H1 (cell line): ENCODE measurements around the gene RPRML.

Source experiments
- CEBPB ChIP-seq: IDR thresholded peaks from 2 replicates; pipeline ENCODE4 v1.6.1; 2012; ENCODE audit warnings: low read depth, low read length
- POLR2AphosphoS5 ChIP-seq: IDR thresholded peaks from 2 replicates; pipeline ENCODE4 v1.6.1; 2011; ENCODE audit warnings: low read depth, low read length
- YY1 ChIP-seq: IDR thresholded peaks from 2 replicates; pipeline ENCODE4 v1.6.1; 2011; ENCODE audit warnings: low read depth, mild to moderate bottlenecking, low read length
- TF ChIP-seq, protein P1 (sequence below): IDR thresholded peaks from 2 replicates; pipeline ENCODE4 v1.6.1; 2012; ENCODE audit warnings: inconsistent platforms

DNA sequence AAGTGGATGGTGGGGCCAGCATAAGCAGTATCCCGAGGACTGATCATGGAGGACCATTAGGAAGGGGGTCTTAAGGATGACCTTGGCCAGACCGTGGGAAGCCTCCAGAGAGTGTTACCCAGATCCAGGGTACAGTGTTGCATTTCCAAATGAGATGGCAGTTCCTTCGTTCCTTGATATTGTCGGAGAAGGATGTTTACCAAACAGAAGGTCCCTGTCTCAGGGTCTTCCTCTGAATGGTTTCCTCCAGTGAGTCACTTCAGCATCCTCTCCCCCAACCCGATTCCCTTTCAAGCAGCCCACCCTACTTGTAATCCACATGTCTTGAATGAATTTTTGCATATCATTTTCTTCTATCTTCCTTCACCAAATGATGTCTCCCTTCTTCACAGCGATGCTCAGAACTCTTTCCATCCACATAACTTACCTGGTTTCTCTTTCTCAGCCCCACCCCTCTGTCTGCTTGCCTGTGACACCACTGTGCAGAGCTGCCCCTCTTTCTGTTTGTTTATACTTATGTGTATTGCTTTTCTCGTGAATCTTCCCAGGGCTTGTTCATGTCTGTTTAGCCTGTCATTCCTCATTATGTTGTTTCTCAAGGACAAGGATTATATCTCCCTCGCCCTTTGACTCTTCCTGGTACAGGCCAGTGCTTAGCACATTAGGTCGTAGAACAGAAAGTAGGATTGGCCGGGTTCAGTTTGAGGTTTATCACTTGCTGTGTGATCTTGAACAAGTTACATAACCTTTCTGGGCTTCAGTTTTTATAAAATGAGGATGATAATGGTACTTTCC lies 50.4 kb downstream of the RPRML start:
- TF ChIP-seq, protein P1, sequence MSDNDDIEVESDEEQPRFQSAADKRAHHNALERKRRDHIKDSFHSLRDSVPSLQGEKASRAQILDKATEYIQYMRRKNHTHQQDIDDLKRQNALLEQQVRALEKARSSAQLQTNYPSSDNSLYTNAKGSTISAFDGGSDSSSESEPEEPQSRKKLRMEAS = no peak
- TF ChIP-seq POLR2AphosphoS5 (no peak), YY1 (no peak), CEBPB (no peak)
